Breast epithelium (tissue), 3 donors: ENCODE data around the gene RERE.

Experiments used
- CTCF ChIP-seq, 3 donors: fragments of 450-650 bp; IDR thresholded peaks; one replicate each; pipeline ENCODE4 v1.5.1; 2016 to 2017; ENCODE audit warnings: antibody characterized with exemption in 3 of 3, mild to moderate bottlenecking in 3 of 3, moderate library complexity in 3 of 3
- POLR2A ChIP-seq: fragments of 450-650 bp; IDR thresholded peaks from one replicate; pipeline ENCODE4 v1.6.1; 2016; ENCODE audit warnings: antibody characterized with exemption, mild to moderate bottlenecking, moderate library complexity

DNA sequence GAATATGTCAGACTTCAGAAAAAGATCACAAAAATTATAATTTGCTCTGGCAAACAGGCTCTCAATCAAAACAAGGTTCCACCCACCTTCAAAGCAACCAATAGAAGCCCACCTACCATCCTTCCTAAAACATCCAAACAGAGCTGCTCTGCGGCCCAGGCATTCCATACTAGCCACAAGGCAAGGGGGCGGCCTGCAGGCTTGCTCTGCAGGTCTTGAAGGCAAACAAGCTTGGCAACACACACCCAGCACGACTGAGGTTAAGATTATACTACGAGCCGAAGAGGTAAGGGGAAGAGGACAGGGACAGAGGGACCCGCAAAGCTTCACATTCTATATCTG is 292.3 kb downstream of the RERE start:
- TF ChIP-seq CTCF (IDR thresholded peaks at IDR 0.05) = no peak
- no peak for TF ChIP-seq POLR2A
